Prostate gland (tissue), 2 donors: ENCODE measurements around the gene PAQR6. TPM values are rescaled to one million over a fixed set of nuclear protein-coding genes. Genes with fewer than 3 reads are reported as not detected.

Experiments
- DNase-seq: peaks from one replicate; pipeline ENCODE4 v3.0.0-alpha.2; 2019; ENCODE audit warnings: low spot score
- H3K27ac ChIP-seq, 2 donors: fragments of 200-600 bp; sonication (generic); 2 replicates each; pipeline ENCODE4 v1.5.1; 2017 to 2019
- H3K27me3 ChIP-seq: fragments of 200-600 bp; sonication (generic); replicated peaks from 2 replicates; pipeline ENCODE4 v1.5.1; 2019; ENCODE audit not compliant: insufficient read depth
- H3K36me3 ChIP-seq, 2 donors: fragments of 200-600 bp; sonication (generic); 1 replicate in 1 of 2; 2 replicates in 1 of 2; pipeline versions ENCODE4 v1.5.1 to v1.8.1; 2017 to 2019
- H3K4me1 ChIP-seq: fragments of 200-600 bp; sonication (generic); replicated peaks from 2 replicates; pipeline ENCODE4 v1.5.1; 2019
- H3K4me3 ChIP-seq, 2 donors: fragments of 200-600 bp; sonication (generic); 2 replicates each; pipeline ENCODE4 v1.5.1; 2017 to 2019
- H3K9me3 ChIP-seq: fragments of 200-600 bp; sonication (generic); 2 replicates; pipeline ENCODE4 v1.5.1; 2017
- POLR2A ChIP-seq: fragments of 450-650 bp; IDR thresholded peaks from one replicate; pipeline ENCODE4 v1.6.1; 2016; ENCODE audit warnings: antibody characterized with exemption, mild to moderate bottlenecking
- POLR2AphosphoS5 ChIP-seq: sonication (generic); formaldehyde crosslinking; IDR thresholded peaks from one replicate; pipeline ENCODE4 v1.6.1; 2017; ENCODE audit warnings: antibody characterized with exemption
- WGBS: methylation state at CpG from one replicate; pipeline ENCODE4 v1.1.5; 2018; 5-methylcytosine and 5-hydroxymethylcytosine counted together
- intact Hi-C: fragments of 100-400 bp; cut with DNase I; formaldehyde crosslinking; loops from one replicate; pipeline ENCODE4 v1.14.2; 2022
- total RNA-seq, 2 donors: library from RNA; depleted of rRNA; stranded (reverse); fragments of >200 nt; gene quantifications; one replicate each; pipeline ENCODE4 v1.1.0, GENCODE V29; 2016
- TF ChIP-seq, protein P1 (sequence below), 4 experiments: fragments of 200-600 bp in 2 of 4; fragments of 450-650 bp in 2 of 4; sonication (generic) in 2 of 4; IDR thresholded peaks; 1 replicate in 3 of 4; 2 replicates in 1 of 4; pipeline ENCODE4 v1.5.1; 2016 to 2019; ENCODE audit warnings: antibody characterized with exemption in 4 of 4, mild to moderate bottlenecking in 2 of 4, moderate library complexity in 2 of 4

The PAQR6 gene
- total RNA-seq, 2 donors from 2014 or later = 2.8 to 8.6 TPM

DNA sequence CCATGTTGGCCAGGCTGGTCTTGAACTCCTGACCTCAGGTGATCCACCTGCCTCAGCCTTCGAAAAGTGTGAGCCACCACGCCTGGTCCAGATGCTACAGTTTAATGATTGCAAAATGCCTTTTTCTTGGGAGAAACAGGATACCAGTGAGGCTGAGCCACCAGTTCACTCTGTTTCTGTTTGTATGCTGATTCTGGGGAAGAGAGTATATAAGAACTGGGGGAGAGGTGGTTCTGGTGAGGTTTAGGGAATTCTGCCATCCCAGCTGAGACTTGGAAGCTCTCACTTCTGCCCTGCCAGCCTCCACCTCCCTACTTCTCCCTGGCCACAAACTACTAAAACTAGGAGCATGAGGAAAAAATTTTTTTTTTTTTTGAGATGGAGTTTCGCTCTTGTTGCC is 43.2 kb downstream of the PAQR6 start:
- H3K27me3 ChIP-seq = no peaks in the 10 kb centered on the region
- no peak overlapping the region for H3K4me3 ChIP-seq
- no peaks in the 10 kb centered on the region for H3K36me3 ChIP-seq
- H3K4me1 ChIP-seq = no peaks in the 10 kb centered on the region
- no peak for TF ChIP-seq POLR2A
- TF ChIP-seq POLR2AphosphoS5 = no peak
- TF ChIP-seq, protein P1, sequence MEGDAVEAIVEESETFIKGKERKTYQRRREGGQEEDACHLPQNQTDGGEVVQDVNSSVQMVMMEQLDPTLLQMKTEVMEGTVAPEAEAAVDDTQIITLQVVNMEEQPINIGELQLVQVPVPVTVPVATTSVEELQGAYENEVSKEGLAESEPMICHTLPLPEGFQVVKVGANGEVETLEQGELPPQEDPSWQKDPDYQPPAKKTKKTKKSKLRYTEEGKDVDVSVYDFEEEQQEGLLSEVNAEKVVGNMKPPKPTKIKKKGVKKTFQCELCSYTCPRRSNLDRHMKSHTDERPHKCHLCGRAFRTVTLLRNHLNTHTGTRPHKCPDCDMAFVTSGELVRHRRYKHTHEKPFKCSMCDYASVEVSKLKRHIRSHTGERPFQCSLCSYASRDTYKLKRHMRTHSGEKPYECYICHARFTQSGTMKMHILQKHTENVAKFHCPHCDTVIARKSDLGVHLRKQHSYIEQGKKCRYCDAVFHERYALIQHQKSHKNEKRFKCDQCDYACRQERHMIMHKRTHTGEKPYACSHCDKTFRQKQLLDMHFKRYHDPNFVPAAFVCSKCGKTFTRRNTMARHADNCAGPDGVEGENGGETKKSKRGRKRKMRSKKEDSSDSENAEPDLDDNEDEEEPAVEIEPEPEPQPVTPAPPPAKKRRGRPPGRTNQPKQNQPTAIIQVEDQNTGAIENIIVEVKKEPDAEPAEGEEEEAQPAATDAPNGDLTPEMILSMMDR (IDR thresholded peaks at IDR 0.05) = no peak
- DNase-seq = no peak
- WGBS = 94% methylated on average over 3 of the region's 3 CpGs
- no peak overlapping the region for H3K27ac ChIP-seq
- intact Hi-C loops = no loop called here
- H3K9me3 ChIP-seq = no peaks in the 10 kb centered on the region

- intact Hi-C loops = no loop called here
- no peak overlapping the region for H3K4me3 ChIP-seq
- TF ChIP-seq, protein P1 (IDR thresholded peaks at IDR 0.05) = no peak
- no peak for TF ChIP-seq POLR2A
- TF ChIP-seq POLR2AphosphoS5 = no peak
- no peaks in the 10 kb centered on the region for H3K4me1 ChIP-seq
- no peaks in the 10 kb centered on the region for H3K27me3 ChIP-seq
- no peaks in the 10 kb centered on the region for H3K9me3 ChIP-seq
- no peaks in the 10 kb centered on the region for H3K36me3 ChIP-seq
- DNase-seq = no peak
- H3K27ac ChIP-seq = no peak overlapping the region
These were observed 44.5 kb downstream of the PAQR6 start for GRCh38 chr1:156203331-156203730.

- intact Hi-C loops = no loop called here
- Histone ChIP-seq H3K27me3 (no peaks in the 10 kb centered on the region), H3K27ac (no peak overlapping the region), H3K4me3 (no peak overlapping the region), H3K9me3 (no peaks in the 10 kb centered on the region), H3K4me1 (no peaks in the 10 kb centered on the region), H3K36me3 (no peaks in the 10 kb centered on the region)
- TF ChIP-seq, protein P1 (IDR thresholded peaks at IDR 0.05) = no peak
- TF ChIP-seq POLR2A (no peak), POLR2AphosphoS5 (no peak)
- no peak for DNase-seq
- WGBS = 91% methylated on average over 8 of the region's 8 CpGs
These were observed 47.8 kb downstream of the PAQR6 start for GRCh38 chr1:156200044-156200443.

DNA sequence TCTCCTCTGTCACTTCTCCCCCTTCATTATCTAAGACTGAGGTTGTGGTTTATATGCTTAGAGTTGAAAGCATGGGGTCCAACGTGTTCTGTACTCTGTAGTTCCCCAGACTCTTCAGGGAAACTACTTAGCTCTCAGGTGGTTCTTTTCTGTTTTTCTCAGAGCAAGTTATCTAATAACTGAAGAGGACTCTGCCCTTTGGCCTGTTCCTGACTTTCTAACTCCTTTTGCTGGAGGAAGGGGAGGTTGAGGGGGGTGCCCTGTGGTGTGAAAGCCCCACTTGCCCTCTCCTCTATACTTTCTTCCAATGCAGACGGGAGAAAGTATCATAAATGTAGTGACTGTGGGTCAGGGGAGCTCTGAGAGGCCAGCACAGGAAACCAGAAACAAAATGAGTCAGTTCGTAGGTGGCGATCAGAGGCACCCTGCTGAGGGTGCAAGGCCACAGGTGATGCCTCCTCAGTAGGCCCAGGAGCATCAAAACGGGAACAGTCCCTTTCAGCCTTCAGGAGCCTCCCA is 49.0 kb downstream of the PAQR6 start:
- Histone ChIP-seq H3K4me3 (no peak overlapping the region), H3K27ac (no peak overlapping the region), H3K9me3 (no peaks in the 10 kb centered on the region), H3K4me1 (peaks cover 4% of the 10 kb centered on the region), H3K27me3 (no peaks in the 10 kb centered on the region), H3K36me3 (no peaks in the 10 kb centered on the region)
- TF ChIP-seq, protein P1 (IDR thresholded peaks at IDR 0.05) = no peak
- TF ChIP-seq POLR2AphosphoS5 (no peak), POLR2A (no peak)
- intact Hi-C loops = no loop called here
- WGBS = 84% methylated on average over 5 of the region's 5 CpGs
- DNase-seq = no peak

GRCh38 chr1:156196445-156196844 is 51.4 kb downstream of the PAQR6 start:
- H3K4me3 ChIP-seq = no peak overlapping the region
- H3K27me3 ChIP-seq = no peaks in the 10 kb centered on the region
- no peaks in the 10 kb centered on the region for H3K9me3 ChIP-seq
- peaks cover 4% of the 10 kb centered on the region for H3K4me1 ChIP-seq
- H3K36me3 ChIP-seq = no peaks in the 10 kb centered on the region
- TF ChIP-seq, protein P1 (IDR thresholded peaks at IDR 0.05) = no peak
- TF ChIP-seq POLR2AphosphoS5 = no peak
- TF ChIP-seq POLR2A = no peak
- 71% methylated on average over 2 of the region's 2 CpGs for WGBS
- no peak overlapping the region for H3K27ac ChIP-seq
- DNase-seq = no peak
- intact Hi-C loops = no loop called here
